NAMALWA (cell line): ENCODE results near the gene BID.

Experiments
- DNase-seq: peaks from one replicate; pipeline ENCODE4 v3.0.0-alpha.2; 2015; ENCODE audit warnings: low spot score

Gene BID

DNA sequence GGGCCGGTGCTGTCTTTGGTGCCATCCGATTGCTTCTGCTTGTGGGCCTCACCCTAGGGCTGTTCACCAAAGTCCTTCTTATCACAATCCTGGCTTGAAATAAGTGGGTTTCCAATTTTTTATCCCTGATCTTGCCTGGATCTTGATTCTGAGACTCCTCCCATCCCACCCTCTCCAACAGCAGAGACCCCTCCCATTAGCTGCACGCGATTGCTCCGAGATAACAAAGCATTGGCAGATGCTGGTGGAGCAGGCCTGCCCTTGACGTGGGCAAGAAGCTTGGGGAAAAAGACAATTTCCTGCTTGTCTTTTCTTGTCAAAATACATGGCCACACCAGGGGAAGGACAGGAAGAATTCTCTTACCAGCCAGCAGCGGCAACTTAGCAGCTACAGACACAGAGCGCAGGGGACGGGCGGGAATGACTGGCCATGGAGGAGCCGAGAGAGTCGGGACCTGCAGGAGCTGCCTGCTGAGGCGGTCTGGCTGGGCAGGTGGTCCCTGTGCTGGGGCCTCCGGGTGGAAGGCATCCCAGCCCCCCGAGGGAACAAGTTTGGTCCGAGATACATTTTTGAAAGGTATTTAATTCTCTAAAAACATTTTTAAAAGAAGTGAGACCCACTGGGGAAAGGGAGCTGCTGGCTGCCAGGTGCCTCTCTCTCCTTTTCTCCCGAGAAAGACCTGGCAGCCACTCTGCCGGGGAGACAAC is 9.7 kb upstream of the BID start:
- DNase-seq, result no peak

GRCh38 chr22:17783312-17783711 is 9.0 kb upstream of the BID start:
- DNase-seq, result no peak

DNA sequence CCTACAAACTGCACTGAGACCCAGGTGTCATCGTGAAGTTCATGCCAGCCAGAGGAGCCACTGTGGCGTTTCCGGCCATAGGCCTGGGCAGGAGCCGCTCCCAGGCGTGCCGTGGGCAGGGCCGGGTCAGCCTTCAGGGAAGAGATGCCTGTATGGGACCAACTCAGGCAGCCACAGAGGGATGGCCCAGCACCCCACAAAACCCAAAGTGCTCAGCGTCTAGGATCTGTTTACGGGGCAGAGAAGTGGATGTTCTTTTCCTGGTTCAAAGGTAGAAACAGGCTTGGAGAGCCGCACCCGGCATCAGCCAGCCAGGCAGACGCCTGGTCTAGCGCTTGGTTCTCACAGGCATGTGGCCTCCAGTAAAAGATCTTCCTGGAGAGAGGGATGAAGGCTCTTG is 8.4 kb upstream of the BID start:
- no peak for DNase-seq

DNA sequence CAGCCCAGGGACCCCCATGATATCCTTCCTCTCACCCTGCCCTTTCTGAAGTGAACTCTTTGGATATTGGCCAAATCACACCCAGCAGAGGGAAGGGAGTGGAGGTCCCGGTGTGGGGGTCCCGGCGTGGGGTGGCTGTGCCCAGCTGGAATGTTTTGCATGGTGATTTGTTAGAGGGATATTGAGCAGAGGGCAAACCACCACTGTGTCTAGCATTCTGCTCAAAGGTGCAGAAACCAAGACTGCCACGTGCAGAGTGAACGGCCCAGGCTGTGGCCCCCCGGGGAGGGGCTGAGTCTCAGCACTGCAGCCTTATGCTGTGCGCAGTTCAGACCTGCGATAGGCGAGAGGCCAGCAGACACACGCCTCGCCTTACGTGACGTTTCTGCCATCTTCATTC is 7.9 kb upstream of the BID start:
- no peak for DNase-seq

DNA sequence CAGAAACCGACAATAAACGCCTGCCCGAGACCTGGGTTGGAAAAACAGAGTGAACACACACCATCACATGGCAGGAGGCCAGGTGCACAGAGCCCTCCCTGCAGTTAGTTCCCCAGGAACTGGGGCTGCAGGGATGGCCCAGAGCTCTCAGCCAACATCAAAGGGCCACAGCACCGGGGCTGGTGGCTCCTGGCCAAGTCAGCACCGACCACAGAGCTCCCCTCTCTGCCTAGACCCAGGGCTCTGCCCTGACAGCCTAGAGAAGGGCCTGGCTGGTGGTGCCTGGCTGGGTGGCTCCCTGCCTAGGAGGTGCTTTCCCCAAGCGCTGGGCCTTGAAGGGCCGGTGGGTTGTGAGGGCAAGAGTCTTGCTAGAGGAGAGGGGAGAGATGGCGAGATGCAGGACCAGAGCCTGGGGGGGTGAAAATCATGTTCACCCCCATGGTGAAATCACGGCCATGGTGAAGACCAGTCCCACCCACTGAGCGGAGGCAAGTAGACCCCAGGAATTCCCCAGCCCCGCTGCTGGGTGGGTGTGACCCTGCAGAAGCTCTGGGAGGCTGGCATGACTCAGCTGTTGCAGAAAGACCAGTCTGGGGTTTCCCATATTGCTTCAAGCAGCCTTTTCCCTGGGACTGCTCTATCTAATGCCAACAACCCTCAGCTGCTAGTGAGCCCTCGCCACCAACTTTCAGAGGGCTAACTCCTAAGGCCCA is 7.2 kb upstream of the BID start:
- DNase-seq, result peak; percentile 63

GRCh38 chr22:17780741-17781318 is 6.6 kb upstream of the BID start:
- DNase-seq, result no peak

DNA sequence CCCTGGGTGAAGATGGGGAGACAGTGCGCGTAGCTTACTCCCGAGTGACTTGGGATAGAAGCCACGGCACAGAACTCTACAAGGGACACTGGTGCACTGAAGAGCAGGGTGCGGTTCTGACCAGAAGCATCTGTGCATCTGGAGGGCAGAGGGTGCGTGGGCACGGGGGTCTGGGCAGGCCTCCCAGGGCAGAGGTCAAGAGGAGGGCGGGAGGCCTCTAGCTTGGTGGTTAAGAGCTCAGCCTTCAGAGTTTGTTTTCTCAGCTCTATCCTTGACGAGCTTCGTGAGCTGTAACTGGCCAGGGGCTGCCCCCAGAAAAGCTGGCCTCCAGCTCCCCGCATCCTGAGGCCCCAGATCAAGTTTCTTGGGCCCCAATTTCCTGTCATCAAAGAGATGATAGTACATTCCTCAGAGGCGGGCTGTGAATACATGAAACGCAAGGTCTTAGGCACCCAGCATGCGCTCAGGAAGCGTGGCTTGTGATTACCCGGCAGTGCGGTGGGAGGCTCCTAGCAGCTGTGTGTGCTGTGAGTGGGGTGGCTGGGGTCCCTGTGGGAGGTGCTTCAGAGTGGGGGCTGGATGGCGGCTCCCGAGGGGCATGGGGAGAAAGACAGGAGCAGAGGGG is 6.0 kb upstream of the BID start:
- DNase-seq, result no peak

DNA sequence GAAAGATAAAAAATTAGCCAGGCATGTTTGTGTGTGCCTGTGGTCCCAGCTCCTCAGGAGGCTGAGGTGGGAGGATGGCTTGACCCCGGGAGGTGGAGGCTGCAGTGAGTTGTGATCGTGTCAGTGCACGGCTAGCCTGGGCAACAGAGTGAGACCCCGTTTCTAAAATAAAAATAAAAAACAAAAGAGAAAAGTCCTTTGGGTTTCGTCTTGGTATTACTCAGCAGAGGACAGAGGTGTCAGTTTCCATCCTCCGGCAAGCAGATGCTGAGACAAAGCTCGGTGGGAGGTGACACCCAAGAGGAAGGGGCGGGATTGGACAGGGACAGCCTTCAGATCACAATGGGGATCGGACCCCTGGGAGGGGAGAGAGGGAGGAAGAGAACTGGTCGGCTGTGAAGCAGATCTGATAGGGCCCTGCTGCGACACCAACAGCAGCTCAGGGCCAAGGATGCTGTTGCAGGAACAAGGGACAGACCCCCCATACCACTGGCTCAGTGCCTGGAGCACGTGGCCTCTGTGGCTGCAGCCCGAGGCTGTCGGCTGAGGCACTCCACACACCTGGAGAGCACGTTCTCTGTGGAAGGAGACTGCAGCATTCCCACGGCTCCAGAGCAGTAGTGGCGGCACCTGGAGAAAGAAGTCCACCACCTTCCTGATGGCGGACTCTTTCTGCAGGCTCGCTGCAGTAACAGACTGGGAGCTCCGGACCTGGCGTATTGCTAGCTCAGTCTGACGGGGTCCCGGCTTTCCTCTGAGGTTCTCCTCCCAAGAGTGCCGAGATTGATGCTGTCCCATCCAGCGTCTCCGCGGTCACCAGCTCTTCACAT is 5.2 kb upstream of the BID start:
- no peak for DNase-seq

GRCh38 chr22:17778412-17778976 is 4.2 kb upstream of the BID start:
- no peak for DNase-seq

GRCh38 chr22:17777717-17778044 is 3.4 kb upstream of the BID start:
- no peak for DNase-seq

GRCh38 chr22:17777005-17777716 is 2.9 kb upstream of the BID start:
- DNase-seq, result peak; percentile 78

- DNase-seq, result no peak
Observed at GRCh38 chr22:17775781-17776465, 1.7 kb upstream of the BID start.

DNA sequence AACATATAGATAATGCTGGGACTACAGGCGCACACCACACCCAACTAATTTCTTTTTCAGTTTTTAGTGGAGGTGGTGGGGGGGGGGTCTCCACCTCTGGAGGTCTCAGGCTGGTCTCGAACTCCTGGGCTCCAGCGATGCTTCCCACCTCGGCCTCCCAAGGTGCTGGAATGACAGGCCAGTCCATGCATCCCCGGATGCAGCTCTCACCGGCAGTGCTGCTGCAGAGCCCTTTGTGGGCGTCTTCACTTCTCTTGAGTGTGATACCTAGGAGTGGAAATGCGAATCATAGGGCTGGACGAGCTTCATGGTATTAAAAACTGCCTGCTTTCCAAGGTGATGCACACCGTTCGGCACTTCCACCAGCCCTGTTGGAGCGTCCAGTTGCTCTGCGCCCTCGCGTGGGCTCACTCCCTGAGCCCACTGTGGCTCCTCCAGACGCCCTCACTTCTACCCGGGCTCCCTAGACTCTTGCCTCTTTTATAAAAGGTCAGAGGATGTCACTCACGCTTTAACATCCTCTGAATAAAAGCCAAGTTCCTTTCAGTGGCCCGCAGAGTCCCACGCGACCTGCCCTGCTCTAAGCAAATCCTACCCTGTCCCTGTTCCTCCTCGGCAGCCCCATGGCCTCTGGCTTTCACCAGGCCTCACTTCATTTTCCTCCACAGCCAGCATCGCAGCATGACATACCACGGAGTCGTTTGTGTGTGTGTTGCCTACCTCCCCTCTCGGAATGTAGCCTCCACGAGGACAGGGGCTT is 837 bp upstream of the BID start:
- no peak for DNase-seq

DNA sequence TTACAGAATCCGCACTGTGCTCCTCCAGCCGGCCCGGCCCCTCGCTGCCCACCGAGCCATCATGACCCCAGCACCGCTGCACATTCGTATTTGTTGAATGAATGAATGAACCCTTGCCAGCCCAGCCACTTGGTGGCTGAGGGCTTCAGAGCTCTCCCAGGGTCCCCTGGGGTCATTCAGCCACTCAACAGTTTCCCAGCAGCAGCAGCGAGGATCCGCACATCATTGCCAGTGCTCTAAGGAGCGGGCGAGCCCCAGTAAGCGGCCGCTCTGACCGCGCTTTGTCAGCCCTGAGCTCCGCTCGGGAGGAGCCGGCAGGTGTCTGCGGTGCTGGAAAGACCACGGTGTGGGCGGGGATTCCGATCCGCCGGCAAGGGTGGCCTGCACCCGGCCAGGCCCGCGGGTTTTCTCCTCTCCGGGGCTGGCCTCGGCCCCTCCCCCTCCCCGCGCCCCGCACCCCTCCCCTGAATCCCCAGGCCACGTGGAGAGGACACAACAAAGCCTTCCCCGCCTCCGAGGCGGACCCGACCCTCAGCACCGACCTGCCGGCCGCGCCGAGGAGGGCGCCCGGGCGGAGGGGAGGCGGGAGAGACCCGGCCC is 563 bp downstream of the BID start:
- DNase-seq, result peak; percentile 76

GRCh38 chr22:17772958-17773605 is 1.2 kb downstream of the BID start:
- DNase-seq, result no peak

GRCh38 chr22:17772249-17772957 is 1.9 kb downstream of the BID start:
- no peak for DNase-seq

DNA sequence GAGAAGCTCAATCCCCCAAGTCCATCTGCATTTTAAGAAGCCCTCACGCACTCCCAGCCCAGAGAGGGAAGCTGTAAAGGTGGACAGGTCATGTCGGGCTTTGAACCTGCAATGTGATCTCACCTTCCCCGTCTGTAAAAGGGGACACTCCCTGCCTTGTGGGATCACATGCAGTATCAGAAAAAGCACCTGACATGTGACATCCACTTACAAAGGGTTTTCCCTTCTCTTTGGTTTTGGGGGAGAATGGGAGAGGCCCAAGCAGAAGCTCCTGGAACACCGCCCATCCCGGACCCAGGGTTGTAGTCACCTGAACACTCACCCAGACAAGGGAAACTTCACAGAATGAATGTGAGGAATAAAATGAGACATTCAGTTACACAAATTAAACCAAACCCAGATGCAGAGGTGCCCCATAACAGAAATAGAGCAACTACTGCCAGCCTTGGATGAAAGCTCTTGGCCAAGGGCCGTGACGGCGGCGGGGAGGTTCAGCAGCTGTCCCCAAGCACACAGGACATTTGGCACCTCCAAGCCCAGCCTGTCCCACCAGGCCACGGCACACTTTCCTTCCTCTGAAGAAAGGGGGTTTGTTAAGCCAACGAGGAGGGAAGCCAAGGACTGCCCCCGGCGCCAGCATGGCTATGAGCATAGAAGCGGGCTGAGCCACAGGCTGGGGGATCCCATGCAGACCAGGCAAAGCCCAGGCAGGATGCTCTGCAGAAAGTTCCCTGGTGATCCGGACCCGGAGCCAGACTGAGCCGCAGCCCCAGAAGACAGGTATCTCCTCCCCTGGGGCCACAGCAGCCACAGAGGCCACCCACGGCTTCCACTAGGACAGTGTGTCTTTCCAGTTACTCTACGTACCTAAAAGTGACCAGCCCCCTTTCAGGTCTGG is 3.8 kb downstream of the BID start:
- no peak for DNase-seq
